Measurements from ENCODE around the gene PKP2.
"Not testable (repeated sequence)": the region's sequence is repeated elsewhere in the genome, so short reads cannot be mapped to it uniquely, and the experiment has no call there.

The PKP2 gene

DNA sequence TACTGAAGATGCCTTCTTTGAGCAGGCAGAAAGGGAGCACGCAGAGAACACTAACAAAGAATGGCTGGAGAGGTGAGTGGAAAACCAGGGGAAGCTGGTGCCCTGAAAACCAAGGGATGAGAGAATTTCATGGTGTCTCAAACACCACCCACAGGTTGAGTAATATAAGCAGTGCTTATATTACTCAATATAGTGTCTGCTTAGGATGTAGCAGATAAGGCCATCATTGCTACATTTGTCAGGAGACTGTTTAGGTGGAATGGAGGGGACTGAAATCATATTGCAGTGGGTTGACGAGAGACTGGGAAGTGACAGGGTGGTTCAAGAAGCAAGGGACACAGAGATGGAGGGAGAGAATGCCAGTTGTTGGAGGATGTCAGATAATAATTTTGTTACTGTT lies 20.6 kb downstream of the PKP2 start:
- no peak for DNase-seq
- in situ Hi-C loops (cut with HindIII; ENCODE audit: low pct_ligation_motif_present, low pct_unique_long_range_greater_than_20kb, low sequenced_read_pairs): no loop called here

- DNase-seq: no peak
- in situ Hi-C loops (cut with HindIII; ENCODE audit: low pct_ligation_motif_present, low pct_unique_long_range_greater_than_20kb, low sequenced_read_pairs): no loop called here
These were observed 21.6 kb downstream of the PKP2 start for GRCh38 chr12:32874975-32875374.

GRCh38 chr12:32874078-32874477 lies 22.5 kb downstream of the PKP2 start:
- no peak for DNase-seq
- in situ Hi-C loops (cut with HindIII; ENCODE audit: low pct_ligation_motif_present, low pct_unique_long_range_greater_than_20kb, low sequenced_read_pairs): no loop called here

DNA sequence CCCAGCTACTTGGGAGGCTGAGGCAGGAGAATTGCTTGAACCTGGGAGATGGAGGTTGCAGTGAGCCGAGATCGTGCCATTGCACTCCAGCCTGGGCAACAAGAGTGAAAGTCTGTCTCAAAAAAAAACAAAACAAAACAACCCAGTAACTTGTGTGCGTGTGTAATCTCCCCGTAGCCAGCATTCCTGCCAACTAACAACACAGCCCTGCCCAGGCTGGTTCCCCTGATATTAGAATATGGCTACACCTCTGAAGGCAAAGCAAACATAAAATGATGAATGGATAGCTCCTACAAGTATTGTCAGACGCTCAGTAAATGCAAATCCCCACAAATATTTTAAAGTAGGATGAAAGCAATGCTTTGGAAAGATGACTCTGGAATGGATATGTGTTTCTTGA lies 24.2 kb downstream of the PKP2 start:
- in situ Hi-C loops (cut with HindIII; ENCODE audit: low pct_ligation_motif_present, low pct_unique_long_range_greater_than_20kb, low sequenced_read_pairs): not testable (repeated sequence)

GRCh38 chr12:32870716-32871115 lies 25.9 kb downstream of the PKP2 start:
- DNase-seq: no peak
- in situ Hi-C loops (cut with HindIII; ENCODE audit: low pct_ligation_motif_present, low pct_unique_long_range_greater_than_20kb, low sequenced_read_pairs): no loop called here

More for the DNA sequence above, 24.2 kb downstream of the PKP2 start:
- DNase-seq: not testable (repeated sequence)

DNA sequence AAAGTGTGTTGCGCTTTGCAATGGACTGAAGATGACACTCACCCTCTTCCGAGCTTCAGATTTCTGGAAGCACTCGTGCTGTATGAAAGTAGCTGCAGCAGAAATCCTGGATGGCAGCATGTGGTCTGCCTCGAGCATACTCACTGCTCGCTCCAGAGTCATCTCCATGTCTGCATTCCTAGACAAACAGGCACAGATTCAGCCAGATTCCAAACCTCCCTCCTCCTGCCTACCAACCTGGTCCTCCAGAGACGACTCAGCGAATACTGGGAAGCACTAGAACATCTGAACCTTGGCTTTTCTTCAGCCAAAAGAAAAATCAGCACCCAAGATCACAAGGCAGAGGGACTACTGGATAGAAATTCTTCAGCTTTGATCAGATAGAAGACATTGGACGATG lies 27.7 kb downstream of the PKP2 start:
- in situ Hi-C loops (cut with HindIII; ENCODE audit: low pct_ligation_motif_present, low pct_unique_long_range_greater_than_20kb, low sequenced_read_pairs): no loop called here
- DNase-seq: no peak

DNA sequence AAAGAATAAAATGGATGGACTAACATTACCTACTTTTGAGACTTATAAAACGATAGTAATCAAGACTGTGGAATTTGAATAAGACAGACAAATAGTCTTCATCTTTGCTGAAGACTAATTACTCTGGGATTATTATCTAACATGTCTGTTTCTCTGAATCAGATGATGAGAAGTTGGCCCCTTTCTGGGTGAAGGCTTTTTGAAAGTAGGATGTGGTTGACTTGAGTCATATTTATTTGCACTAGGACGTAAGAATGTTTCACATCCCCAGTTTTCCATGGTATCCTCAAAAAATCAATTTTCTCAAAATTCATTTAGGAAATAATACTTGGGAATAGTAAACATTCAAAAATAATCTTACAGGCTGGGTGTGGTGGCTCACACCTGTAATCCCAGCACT lies 31.8 kb downstream of the PKP2 start:
- DNase-seq: no peak
- in situ Hi-C loops (cut with HindIII; ENCODE audit: low pct_ligation_motif_present, low pct_unique_long_range_greater_than_20kb, low sequenced_read_pairs): no loop called here

DNA sequence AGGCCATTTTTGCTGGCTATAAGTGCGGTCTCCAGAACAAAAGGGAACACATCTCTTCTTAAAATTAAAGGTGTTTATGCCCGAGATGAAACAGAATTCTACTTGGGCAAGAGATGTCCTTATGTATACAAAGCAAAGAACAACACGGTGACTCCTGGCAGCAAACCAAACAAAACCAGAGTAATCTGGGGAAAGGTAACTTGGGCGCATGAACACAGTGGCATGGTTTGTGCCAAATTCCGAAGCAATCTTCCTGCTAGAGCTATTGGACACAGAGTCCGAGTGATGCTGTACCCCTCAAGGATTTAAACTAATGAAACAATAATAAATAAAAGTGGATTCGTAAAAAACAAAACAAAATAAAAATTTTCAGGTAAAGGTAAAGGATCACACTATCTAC lies 33.4 kb downstream of the PKP2 start:
- in situ Hi-C loops (cut with HindIII; ENCODE audit: low pct_ligation_motif_present, low pct_unique_long_range_greater_than_20kb, low sequenced_read_pairs): no loop called here
- no peak for DNase-seq

DNA sequence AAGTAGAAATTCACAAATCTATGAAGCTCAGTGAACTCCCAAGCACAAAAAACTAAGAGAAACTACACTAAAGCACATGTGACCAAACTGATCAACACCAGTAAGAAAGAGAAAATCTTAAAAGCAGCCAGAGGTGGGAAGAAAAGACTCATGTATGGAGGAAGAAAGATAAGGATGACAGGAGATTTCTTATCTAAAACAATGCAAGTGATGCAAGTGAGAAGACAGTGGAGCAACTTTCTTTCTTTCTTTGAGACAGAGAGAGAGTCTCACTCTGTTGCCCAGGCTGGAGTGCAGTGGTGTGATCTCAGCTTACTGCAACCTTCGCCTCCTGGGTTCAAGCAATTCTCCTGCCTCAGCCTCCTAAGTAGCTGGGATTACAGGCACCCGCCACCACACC lies 34.9 kb downstream of the PKP2 start:
- in situ Hi-C loops (cut with HindIII; ENCODE audit: low pct_ligation_motif_present, low pct_unique_long_range_greater_than_20kb, low sequenced_read_pairs); DNase-seq: not testable (repeated sequence)

DNA sequence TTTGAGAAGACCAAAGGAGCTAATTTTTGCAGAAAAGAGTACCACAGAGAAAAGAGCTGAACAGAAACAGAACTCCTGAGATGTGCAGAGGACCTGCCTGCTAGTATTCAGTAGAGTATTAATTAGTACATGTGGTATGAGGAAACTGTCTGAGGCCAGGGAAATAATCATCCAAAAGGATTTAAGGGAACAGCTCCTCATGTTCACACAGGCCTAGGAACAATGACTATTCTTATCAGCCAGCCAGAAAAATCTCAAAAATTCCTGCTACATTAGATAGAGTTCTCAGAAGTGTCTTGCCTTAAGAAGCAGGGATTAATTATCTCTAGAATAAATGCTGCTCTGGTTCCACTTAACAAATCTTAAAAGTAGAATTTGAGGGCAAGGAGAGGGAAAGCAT lies 36.4 kb downstream of the PKP2 start:
- in situ Hi-C loops (cut with HindIII; ENCODE audit: low pct_ligation_motif_present, low pct_unique_long_range_greater_than_20kb, low sequenced_read_pairs): no loop called here

GRCh38 chr12:32859389-32859788 lies 37.2 kb downstream of the PKP2 start:
- DNase-seq: no peak
- in situ Hi-C loops (cut with HindIII; ENCODE audit: low pct_ligation_motif_present, low pct_unique_long_range_greater_than_20kb, low sequenced_read_pairs): no loop called here

More for the DNA sequence above, 36.4 kb downstream of the PKP2 start:
- DNase-seq: no peak

DNA sequence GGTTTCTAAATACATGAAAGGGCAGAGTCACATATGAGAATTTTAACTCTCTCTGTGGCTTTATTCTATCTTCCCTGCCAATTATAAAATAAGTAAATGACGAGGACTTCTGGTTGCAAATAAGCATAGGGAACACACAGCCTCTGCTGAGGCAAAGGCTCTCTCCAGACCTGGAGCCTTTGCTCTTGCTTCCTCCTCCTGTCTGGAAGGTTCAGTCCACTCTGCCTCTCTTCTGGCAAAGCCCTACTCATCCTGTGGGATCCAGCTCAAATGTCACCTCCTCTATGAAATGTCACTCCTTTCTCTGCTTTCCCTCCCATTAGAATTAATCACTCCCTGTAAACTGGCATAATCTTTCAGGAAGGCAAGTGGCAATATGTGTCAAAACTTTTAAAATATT lies 41.9 kb downstream of the PKP2 start:
- DNase-seq: no peak
- in situ Hi-C loops (cut with HindIII; ENCODE audit: low pct_ligation_motif_present, low pct_unique_long_range_greater_than_20kb, low sequenced_read_pairs): no loop called here

GRCh38 chr12:32854097-32854496 lies 42.5 kb downstream of the PKP2 start:
- DNase-seq: no peak
- in situ Hi-C loops (cut with HindIII; ENCODE audit: low pct_ligation_motif_present, low pct_unique_long_range_greater_than_20kb, low sequenced_read_pairs): no loop called here

DNA sequence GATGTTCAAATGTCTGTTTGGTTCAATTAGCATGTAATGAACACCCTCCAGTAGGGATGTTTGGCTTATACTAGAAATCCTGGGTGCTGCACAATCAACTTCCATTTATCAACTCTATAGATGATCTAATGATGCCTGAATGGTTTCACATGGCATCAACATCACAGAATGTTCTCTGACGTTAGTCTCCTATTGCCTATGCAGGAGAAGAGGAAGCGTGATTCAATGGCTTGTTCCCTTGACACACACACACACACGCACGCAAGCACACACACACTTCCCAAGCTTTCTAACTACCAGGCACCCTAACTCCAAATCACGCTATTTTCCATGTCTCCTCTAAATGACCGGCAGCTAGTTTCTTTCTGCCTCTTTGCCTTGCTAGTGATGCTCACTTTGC lies 49.3 kb downstream of the PKP2 start:
- in situ Hi-C loops (cut with HindIII; ENCODE audit: low pct_ligation_motif_present, low pct_unique_long_range_greater_than_20kb, low sequenced_read_pairs): no loop called here
- no peak for DNase-seq

DNA sequence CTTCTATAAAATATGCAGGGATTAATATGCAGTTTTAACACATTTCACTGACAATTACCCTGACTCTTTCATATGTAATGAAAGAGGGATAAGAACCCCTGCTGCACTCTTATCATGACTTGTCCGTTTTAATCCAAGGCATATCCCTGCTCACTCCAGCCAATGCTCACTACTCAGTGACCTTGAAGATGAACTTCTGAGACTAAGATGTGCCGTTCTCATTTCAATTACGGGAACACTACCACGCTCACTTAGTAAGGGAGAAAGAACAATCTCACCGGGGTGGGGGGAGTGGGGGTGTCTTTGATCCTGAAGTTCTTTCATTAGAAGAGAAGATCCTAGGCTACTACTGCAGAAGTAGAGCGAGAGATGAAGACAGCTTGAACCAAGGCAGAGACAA lies 50.5 kb downstream of the PKP2 start:
- no peak for DNase-seq
- in situ Hi-C loops (cut with HindIII; ENCODE audit: low pct_ligation_motif_present, low pct_unique_long_range_greater_than_20kb, low sequenced_read_pairs): no loop called here

DNA sequence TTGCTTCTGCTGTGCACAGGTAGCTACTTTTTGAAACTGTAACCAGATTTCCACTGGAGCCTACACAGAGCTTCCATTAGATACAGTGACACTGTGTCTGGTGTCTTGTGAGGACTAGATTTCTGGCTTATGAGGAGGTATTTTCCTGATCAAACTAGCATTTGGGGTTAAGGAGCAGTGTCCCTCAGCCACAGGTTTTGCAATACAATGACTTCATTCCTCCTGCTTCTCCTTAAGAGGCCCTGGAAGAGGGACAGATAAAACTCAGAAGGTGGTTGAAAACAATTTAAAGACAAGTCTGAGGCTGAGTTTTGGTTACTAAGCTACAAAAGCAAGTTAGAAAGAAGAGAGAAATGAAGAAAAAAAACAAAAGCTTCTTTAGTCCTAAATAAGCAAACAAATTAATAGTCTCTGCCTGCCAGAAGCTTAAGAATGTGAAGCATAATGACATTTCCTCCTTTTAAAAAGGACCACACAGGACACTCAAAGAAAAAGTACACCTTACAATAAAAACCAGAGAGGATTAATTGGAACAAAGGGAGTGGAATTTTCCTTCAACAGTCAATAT lies 53.0 kb downstream of the PKP2 start:
- in situ Hi-C loops (cut with HindIII; ENCODE audit: low pct_ligation_motif_present, low pct_unique_long_range_greater_than_20kb, low sequenced_read_pairs): no loop called here
- DNase-seq: no peak

- DNase-seq: no peak
- in situ Hi-C loops (cut with HindIII; ENCODE audit: low pct_ligation_motif_present, low pct_unique_long_range_greater_than_20kb, low sequenced_read_pairs): no loop called here
These were observed 55.5 kb downstream of the PKP2 start for GRCh38 chr12:32841061-32841460.

GRCh38 chr12:32839828-32840227 lies 56.7 kb downstream of the PKP2 start:
- DNase-seq: no peak
- in situ Hi-C loops (cut with HindIII; ENCODE audit: low pct_ligation_motif_present, low pct_unique_long_range_greater_than_20kb, low sequenced_read_pairs): no loop called here

DNA sequence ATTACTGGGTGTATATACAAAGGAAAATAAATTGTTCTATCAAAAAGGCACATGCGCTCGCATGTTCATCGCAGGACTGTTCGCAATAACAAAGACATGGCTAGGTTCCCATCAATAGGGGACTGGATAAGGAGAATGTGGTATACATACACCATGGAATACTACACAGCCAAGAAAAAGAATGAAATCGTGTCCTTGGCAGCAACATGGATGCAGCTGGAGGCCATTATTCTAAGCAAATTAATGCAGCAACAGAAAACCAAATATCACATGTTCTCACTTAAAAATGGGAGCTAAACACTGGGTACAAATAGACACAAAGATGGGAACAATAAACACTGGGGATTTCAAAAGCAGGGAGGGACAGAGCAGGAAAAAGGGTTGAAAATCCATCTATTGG lies 58.6 kb downstream of the PKP2 start:
- no peak for DNase-seq
- in situ Hi-C loops (cut with HindIII; ENCODE audit: low pct_ligation_motif_present, low pct_unique_long_range_greater_than_20kb, low sequenced_read_pairs): no loop called here

DNA sequence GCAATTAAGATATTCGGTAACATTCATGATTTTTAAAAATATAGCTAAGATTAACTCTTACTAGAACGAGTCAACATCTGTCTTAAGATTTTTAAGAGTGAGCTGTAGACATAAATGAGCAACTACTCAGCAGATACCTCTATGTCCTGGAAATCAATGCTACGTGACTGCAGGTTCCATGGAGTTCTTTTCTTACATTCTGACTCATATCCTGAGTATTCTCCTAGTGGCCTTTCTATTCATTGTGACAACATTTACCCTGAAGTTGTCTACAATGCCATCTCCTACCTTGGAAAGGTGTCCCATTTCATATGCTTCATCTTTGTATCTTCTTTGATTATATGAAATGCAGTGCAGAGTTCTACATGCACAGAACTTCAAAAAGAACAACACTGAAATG lies 59.9 kb downstream of the PKP2 start:
- in situ Hi-C loops (cut with HindIII; ENCODE audit: low pct_ligation_motif_present, low pct_unique_long_range_greater_than_20kb, low sequenced_read_pairs): no loop called here
- no peak for DNase-seq

DNA sequence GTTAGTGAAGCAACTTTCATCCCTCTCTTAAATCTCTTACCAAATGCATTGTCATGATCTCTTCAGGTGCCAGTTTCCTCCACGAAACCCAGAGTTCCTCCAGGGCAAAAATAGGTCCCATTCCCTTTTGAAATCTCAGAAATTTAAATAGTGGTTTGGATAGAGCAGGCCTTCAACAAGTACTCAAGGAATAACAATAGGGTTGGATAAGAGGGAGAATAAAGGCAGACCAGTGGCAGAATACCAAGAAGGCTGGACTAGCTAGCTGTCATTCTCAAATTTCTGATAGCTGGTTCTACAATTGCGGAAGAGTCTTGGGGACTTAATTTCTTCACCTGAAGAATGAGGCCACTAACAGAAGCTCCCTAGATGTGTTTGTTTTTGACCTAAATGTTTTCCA lies 62.5 kb downstream of the PKP2 start:
- DNase-seq: no peak
- in situ Hi-C loops (cut with HindIII; ENCODE audit: low pct_ligation_motif_present, low pct_unique_long_range_greater_than_20kb, low sequenced_read_pairs): no loop called here

Data from ACHN (cell line).